K562 (cell line): Measurements from ENCODE around the gene TOX2. TPM values are rescaled to one million over a fixed set of nuclear protein-coding genes. Genes with fewer than 3 reads are reported as not detected.

Source experiments
- ATAC-seq: fragments of 200-7000 bp; cut with Tn5 transposase; 3 replicates; pipeline ENCODE4 v1.9.1; 2020; ENCODE audit warnings: moderate library complexity
- BruUV-seq: library from RNA; stranded (reverse); fragments of 400-500 nt; replicated peaks from 2 replicates; lab custom pipeline; 2021; lab: Mats Ljungman, UMichigan
- CTCF ChIA-PET: fragments of 300-600 bp; formaldehyde crosslinking; extraction: SDS; loops from one replicate; lab custom pipeline; 2021; ENCODE audit warnings: low intra/inter-chr PET ratio; lab: Yijun Ruan, JAX
- POLR2A ChIA-PET: fragments of 300-600, 350-650 bp; sonication (Branson Sonifier 250); formaldehyde crosslinking; extraction: SDS; loops from one replicate; lab custom pipeline; 2021; ENCODE audit warnings: antibody characterized with exemption, inconsistent platforms; lab: Yijun Ruan, JAX
- DNase-seq, 4 experiments: peaks; one replicate each; pipeline versions ENCODE4 v3.0.0 to v3.0.0-alpha.2; 2011 to 2018; ENCODE audit warnings: low spot score in 3 of 4, mixed read lengths in 3 of 4; ENCODE audit errors: extremely low read depth in 1 of 4
- FAIRE-seq: peaks from 2 replicates; lab custom pipeline; 2011; peaks lifted over from hg19 to GRCh38; lab: Jason Lieb, UNC
- H2AFZ ChIP-seq: 2 replicates; pipeline ENCODE4 v1.6.0; 2011; ENCODE audit warnings: low read depth, low read length, control low read depth, inconsistent platforms
- H3K27ac ChIP-seq: fragments of 200-600 bp; 3 replicates; pipeline ENCODE4 v1.8.0; 2011; ENCODE audit warnings: low read depth, mild to moderate bottlenecking, control low read depth, inconsistent platforms, low read length, moderate library complexity, mixed read lengths; ENCODE audit errors: extremely low read depth
- H3K27me3 ChIP-seq, 2 experiments: fragments of 300-600 bp in 1 of 2; 2 replicates in 1 of 2; 3 replicates in 1 of 2; pipeline versions ENCODE4 v1.6.0 to v1.8.0; 2011; ENCODE audit warnings: inconsistent platforms in 2 of 2, low read length in 2 of 2, mild to moderate bottlenecking in 1 of 2, mixed read lengths in 1 of 2, moderate library complexity in 1 of 2; ENCODE audit not compliant: control insufficient read depth in 2 of 2, insufficient read depth in 2 of 2
- H3K36me3 ChIP-seq: fragments of 300-600 bp; 3 replicates; pipeline ENCODE4 v1.8.0; 2011; ENCODE audit warnings: mild to moderate bottlenecking, low read length, inconsistent platforms; ENCODE audit not compliant: control insufficient read depth, insufficient read depth
- H3K4me1 ChIP-seq, 2 experiments: fragments of 200-600 bp in 1 of 2; replicated peaks in 1 of 2; 2 replicates in 1 of 2; 3 replicates in 1 of 2; pipeline versions ENCODE4 v1.5.1 to v1.8.0; 2011; ENCODE audit warnings: inconsistent platforms in 2 of 2, low read length in 2 of 2, mild to moderate bottlenecking in 1 of 2, mixed read lengths in 1 of 2, moderate library complexity in 1 of 2; ENCODE audit not compliant: control insufficient read depth in 2 of 2, insufficient read depth in 2 of 2
- H3K4me2 ChIP-seq: 2 replicates; pipeline ENCODE4 v1.6.1; 2011; ENCODE audit warnings: low read length, control low read depth, inconsistent platforms, mixed read lengths; ENCODE audit not compliant: insufficient read depth
- H3K4me3 ChIP-seq: fragments of 200-600 bp; sonication (generic), shearing (Covaris generic); 2 replicates; pipeline ENCODE4 v1.5.1; 2016; ENCODE audit warnings: control low read depth, inconsistent platforms
- H3K79me2 ChIP-seq: fragments of 200-600 bp; 3 replicates; pipeline ENCODE4 v1.8.0; 2011; ENCODE audit warnings: low read length, inconsistent platforms; ENCODE audit not compliant: control insufficient read depth, insufficient read depth
- H3K9ac ChIP-seq, 2 experiments: 2 replicates each; pipeline versions ENCODE4 v1.6.0 to v1.6.1; 2011; ENCODE audit warnings: low read depth in 2 of 2, low read length in 2 of 2, control low read depth in 1 of 2, inconsistent platforms in 1 of 2, mild to moderate bottlenecking in 1 of 2, mixed read lengths in 1 of 2; ENCODE audit not compliant: insufficient read depth in 1 of 2
- H3K9me1 ChIP-seq: one replicate; pipeline ENCODE4 v1.6.0; 2011; ENCODE audit warnings: inconsistent platforms, mild to moderate bottlenecking, low read length, moderate library complexity; ENCODE audit not compliant: control insufficient read depth, insufficient read depth
- H3K9me3 ChIP-seq: replicated peaks from 2 replicates; pipeline ENCODE4 v1.5.1; 2011; ENCODE audit warnings: low read depth, low read length, inconsistent platforms; ENCODE audit not compliant: control insufficient read depth, insufficient read depth
- H4K20me1 ChIP-seq: replicated peaks from 2 replicates; pipeline ENCODE4 v1.6.1; 2011; ENCODE audit warnings: low read length, inconsistent platforms, mixed read lengths; ENCODE audit not compliant: control insufficient read depth, insufficient read depth
- NCOR1 ChIP-seq: fragments of 450-650 bp; IDR thresholded peaks from 2 replicates; pipeline ENCODE4 v1.6.1; 2016; ENCODE audit warnings: mild to moderate bottlenecking, moderate library complexity
- SNRNP70 ChIP-seq: fragments of 200-400 bp; formaldehyde crosslinking; optimal IDR thresholded peaks from 2 replicates; pipeline ENCODE3; 2017; ENCODE audit warnings: low read depth, low read length
- XRCC3 ChIP-seq: fragments of 450-650 bp; IDR thresholded peaks from 2 replicates; pipeline ENCODE4 v1.6.1; 2017; ENCODE audit warnings: mild to moderate bottlenecking, moderate library complexity
- ZBTB17 ChIP-seq: fragments of 450-650 bp; formaldehyde crosslinking; IDR thresholded peaks from 2 replicates; pipeline ENCODE4 v1.4.0; 2020; ENCODE audit warnings: mild to moderate bottlenecking
- ZNF121 ChIP-seq: sonication (generic); formaldehyde crosslinking; conservative IDR thresholded peaks from 2 replicates; pipeline ENCODE4 v1.8.0; 2022; ENCODE audit warnings: missing genetic modification reagents
- WGBS: fragments of 100-300 bp; shearing (Covaris generic); methylation state at CpG from one replicate; pipeline ENCODE4 v1.1.6; 2016; ENCODE audit warnings: low coverage, mixed read lengths; ENCODE audit not compliant: insufficient coverage; ENCODE audit errors: missing lambda C conversion rate; 5-methylcytosine and 5-hydroxymethylcytosine counted together
- in situ Hi-C: fragments of 300-500 bp; cut with MboI; formaldehyde crosslinking; loops from 4 replicates; pipeline ENCODE4 v1.15.0; 2018; ENCODE audit warnings: inconsistent platforms, mixed read lengths
- intact Hi-C: fragments of 100-400 bp; cut with micrococcal nuclease; formaldehyde crosslinking; loops from 2 replicates; pipeline ENCODE4 v1.14.2; 2022
- polyA plus RNA-seq, 8 experiments: library from polyadenylated mRNA; depleted of rRNA in 4 of 8; stranded (reverse) in 5 of 8; unstranded in 3 of 8; fragments of >200 nt; fragmentation: Nextera tagmentation in 2 of 8; fragmentation: Illumina TruSeq in 1 of 8; extraction: Ambion mirVana in 2 of 8; extraction: Trizol in 1 of 8; gene quantifications; 2 replicates each; pipeline versions ENCODE4 v1.2.1 to v1.2.3, GENCODE V29; 2011 to 2014; ENCODE audit warnings: inconsistent platforms in 1 of 8, missing spikeins in 1 of 8
- total RNA-seq, 7 experiments: library from RNA; depleted of rRNA in 6 of 7; stranded (reverse); fragments of >200 nt in 6 of 7; fragmentation: Illumina TruSeq in 2 of 7; extraction: Trizol in 2 of 7; gene quantifications; 2 replicates each; pipeline versions ENCODE4 v1.2.1 to v1.2.3, GENCODE V29; 2011 to 2021; ENCODE audit warnings: low replicate concordance in 1 of 7
- TF ChIP-seq, protein P1 (sequence below): fragments of 250-450 bp; sonication (Bioruptor Pico); IDR thresholded peaks from 2 replicates; pipeline ENCODE4 v1.8.0; 2022; ENCODE audit warnings: moderate library complexity, mild to moderate bottlenecking, inconsistent platforms

Gene TOX2
- total and polyA plus RNA-seq, 9 of the 15 experiments (the other 6 are each of a cell fraction or from before 2014, with no cell fraction given), result not detected

GRCh38 chr20:43993560-43993959 lies 78.9 kb downstream of the TOX2 start:
- H3K9ac ChIP-seq, result no peak overlapping the region
- no peaks in the 10 kb centered on the region; the same call in 1 of the 2 replicates for H4K20me1 ChIP-seq
- H3K4me3 ChIP-seq, result no peak overlapping the region
- no peak overlapping the region for H3K27ac ChIP-seq
- no peaks in the 10 kb centered on the region for H3K4me1 ChIP-seq
- H2AFZ ChIP-seq, result no peak overlapping the region
- no TSS peak for BruUV-seq
- no peaks in the 10 kb centered on the region for H3K9me3 ChIP-seq
- H3K4me2 ChIP-seq, result no peak overlapping the region
- FAIRE-seq (no peak), ATAC-seq (no peak), DNase-seq (no peak)
- H3K27me3 ChIP-seq, result peaks cover 0 to 13% of the 10 kb centered on the region in 2 experiments; a peak in 2 of 5 replicates
- CTCF ChIA-PET, result no interaction called here
- TF ChIP-seq, protein P1, sequence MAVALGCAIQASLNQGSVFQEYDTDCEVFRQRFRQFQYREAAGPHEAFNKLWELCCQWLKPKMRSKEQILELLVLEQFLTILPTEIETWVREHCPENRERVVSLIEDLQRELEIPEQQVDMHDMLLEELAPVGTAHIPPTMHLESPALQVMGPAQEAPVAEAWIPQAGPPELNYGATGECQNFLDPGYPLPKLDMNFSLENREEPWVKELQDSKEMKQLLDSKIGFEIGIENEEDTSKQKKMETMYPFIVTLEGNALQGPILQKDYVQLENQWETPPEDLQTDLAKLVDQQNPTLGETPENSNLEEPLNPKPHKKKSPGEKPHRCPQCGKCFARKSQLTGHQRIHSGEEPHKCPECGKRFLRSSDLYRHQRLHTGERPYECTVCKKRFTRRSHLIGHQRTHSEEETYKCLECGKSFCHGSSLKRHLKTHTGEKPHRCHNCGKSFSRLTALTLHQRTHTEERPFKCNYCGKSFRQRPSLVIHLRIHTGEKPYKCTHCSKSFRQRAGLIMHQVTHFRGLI (CRISPR knock-in tag), result no peak
- TF ChIP-seq XRCC3 (no peak), SNRNP70 (no peak), ZNF121 (CRISPR knock-in tag) (no peak), NCOR1 (no peak), ZBTB17 (CRISPR knock-in tag) (no peak)
- WGBS, result 0% methylated on average over 4 of the region's 4 CpGs
- POLR2A ChIA-PET, result interaction anchor here (1.0 kb wide), 1 partner anchor 537 kb away, joined by 3 read pairs; no protein-coding TSS in a partner anchor
- intact Hi-C loops (no loop called here), in situ Hi-C loops (no loop called here)
- no peaks in the 10 kb centered on the region for H3K9me1 ChIP-seq
- no peaks in the 10 kb centered on the region for H3K79me2 ChIP-seq
- no peaks in the 10 kb centered on the region for H3K36me3 ChIP-seq
